ENCODE data around the gene ACER3. TPM values are rescaled to one million over a fixed set of nuclear protein-coding genes. Genes with fewer than 3 reads are reported as not detected.

The ACER3 gene
- total RNA-seq, 1 donor from 2014 or later: 27.6 TPM

- Histone ChIP-seq H3K27me3 (ENCODE audit: control insufficient read depth, insufficient read depth, low read length) (no peaks in the 10 kb centered on the region), H3K4me3 (ENCODE audit: low read depth, low read length) (no peak overlapping the region), H3K36me3 (ENCODE audit: control insufficient read depth, insufficient read depth, low read length) (no peaks in the 10 kb centered on the region)
- TF ChIP-seq, protein P1, sequence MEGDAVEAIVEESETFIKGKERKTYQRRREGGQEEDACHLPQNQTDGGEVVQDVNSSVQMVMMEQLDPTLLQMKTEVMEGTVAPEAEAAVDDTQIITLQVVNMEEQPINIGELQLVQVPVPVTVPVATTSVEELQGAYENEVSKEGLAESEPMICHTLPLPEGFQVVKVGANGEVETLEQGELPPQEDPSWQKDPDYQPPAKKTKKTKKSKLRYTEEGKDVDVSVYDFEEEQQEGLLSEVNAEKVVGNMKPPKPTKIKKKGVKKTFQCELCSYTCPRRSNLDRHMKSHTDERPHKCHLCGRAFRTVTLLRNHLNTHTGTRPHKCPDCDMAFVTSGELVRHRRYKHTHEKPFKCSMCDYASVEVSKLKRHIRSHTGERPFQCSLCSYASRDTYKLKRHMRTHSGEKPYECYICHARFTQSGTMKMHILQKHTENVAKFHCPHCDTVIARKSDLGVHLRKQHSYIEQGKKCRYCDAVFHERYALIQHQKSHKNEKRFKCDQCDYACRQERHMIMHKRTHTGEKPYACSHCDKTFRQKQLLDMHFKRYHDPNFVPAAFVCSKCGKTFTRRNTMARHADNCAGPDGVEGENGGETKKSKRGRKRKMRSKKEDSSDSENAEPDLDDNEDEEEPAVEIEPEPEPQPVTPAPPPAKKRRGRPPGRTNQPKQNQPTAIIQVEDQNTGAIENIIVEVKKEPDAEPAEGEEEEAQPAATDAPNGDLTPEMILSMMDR (IDR thresholded peaks at IDR 0.05; ENCODE audit: insufficient read depth, low read length, poor library complexity, severe bottlenecking): peak; percentile 10
- DNase-seq (ENCODE audit: low read depth): no peak
These were observed 202.2 kb downstream of the ACER3 start for GRCh38 chr11:77062924-77063323.

- Histone ChIP-seq H3K36me3 (ENCODE audit: control insufficient read depth, insufficient read depth, low read length) (no peaks in the 10 kb centered on the region), H3K27me3 (ENCODE audit: control insufficient read depth, insufficient read depth, low read length) (no peaks in the 10 kb centered on the region), H3K4me3 (ENCODE audit: low read depth, low read length) (no peak overlapping the region)
- TF ChIP-seq, protein P1 (IDR thresholded peaks at IDR 0.05; ENCODE audit: insufficient read depth, low read length, poor library complexity, severe bottlenecking): no peak
- DNase-seq (ENCODE audit: low read depth): no peak
These were observed 202.7 kb downstream of the ACER3 start for GRCh38 chr11:77063407-77063806.

DNA sequence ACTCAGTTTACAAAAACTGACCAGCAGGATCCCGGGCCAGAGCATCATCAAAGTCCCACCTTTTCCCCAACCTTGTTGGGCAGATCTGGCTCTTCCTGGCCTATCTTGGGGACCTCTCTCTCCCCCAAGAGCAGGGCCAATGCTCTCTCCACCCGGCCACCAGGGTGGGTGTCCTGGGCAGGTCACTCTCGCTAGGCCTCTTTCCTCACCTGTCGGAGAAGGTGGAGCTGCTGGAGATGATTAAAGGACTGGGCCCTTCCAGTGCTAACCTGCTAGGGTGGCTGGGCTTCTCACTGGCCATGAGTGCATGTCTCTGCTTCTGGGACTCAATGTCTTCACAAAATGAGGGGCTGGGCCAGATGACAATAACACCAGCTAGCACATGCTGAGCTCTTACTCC lies 203.1 kb downstream of the ACER3 start:
- TF ChIP-seq, protein P1 (IDR thresholded peaks at IDR 0.05; ENCODE audit: insufficient read depth, low read length, poor library complexity, severe bottlenecking): no peak
- H3K4me3 ChIP-seq (ENCODE audit: low read depth, low read length): no peak overlapping the region
- H3K27me3 ChIP-seq (ENCODE audit: control insufficient read depth, insufficient read depth, low read length): no peaks in the 10 kb centered on the region
- no peaks in the 10 kb centered on the region for H3K36me3 ChIP-seq (ENCODE audit: control insufficient read depth, insufficient read depth, low read length)
- no peak for DNase-seq (ENCODE audit: low read depth)

DNA sequence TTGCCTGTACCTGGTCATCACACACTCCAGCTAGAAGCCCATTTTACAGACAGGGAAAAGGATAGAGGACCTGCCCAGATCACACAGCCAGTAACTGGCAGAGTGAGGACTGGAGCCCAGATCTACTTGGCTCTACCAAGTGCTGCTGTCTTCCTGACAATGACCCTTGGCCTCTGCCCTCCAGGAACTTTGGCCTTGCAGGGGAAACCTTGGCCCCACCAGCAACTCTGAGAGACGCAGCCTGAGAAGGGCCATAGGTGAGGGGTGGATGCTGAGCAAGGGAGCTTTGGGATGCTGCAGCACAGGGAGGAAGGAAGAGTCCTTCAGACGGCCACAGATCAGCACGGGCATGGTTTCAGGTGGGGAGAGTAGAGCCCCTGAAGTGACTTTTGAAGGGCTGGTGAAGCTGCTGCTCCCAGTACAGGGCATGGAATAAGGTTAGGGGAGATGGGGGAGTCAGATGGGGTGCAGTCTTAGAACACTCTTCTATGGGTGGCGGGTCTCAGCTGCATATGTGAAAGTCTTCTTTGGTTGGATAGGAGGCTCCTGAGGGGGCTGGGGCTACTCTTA lies 204.0 kb downstream of the ACER3 start:
- no peaks in the 10 kb centered on the region for H3K27me3 ChIP-seq (ENCODE audit: control insufficient read depth, insufficient read depth, low read length)
- H3K4me3 ChIP-seq (ENCODE audit: low read depth, low read length): no peak overlapping the region
- H3K36me3 ChIP-seq (ENCODE audit: control insufficient read depth, insufficient read depth, low read length): no peaks in the 10 kb centered on the region
- DNase-seq (ENCODE audit: low read depth): no peak
- TF ChIP-seq, protein P1 (IDR thresholded peaks at IDR 0.05; ENCODE audit: insufficient read depth, low read length, poor library complexity, severe bottlenecking): no peak

DNA sequence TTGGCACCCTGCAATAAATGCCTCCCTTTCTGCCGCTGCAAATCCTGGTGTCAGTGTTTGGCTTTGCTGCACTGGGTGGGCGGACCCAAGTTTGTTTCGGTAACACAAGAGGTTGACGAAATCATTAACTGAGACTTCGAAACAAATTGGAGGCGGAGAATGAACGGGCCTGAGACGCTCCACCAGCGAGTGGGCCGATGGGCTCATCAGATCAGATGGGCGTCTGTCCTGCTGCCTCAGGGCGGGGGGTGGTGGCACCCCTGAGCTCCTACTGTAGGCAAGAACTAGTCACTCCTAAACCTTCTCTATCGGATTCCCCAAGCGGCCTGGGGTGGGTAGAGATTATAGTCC lies 205.1 kb downstream of the ACER3 start:
- peak overlapping the region; percentile 63 for H3K4me3 ChIP-seq (ENCODE audit: low read depth, low read length)
- H3K36me3 ChIP-seq (ENCODE audit: control insufficient read depth, insufficient read depth, low read length): no peaks in the 10 kb centered on the region
- no peak for DNase-seq (ENCODE audit: low read depth)
- no peaks in the 10 kb centered on the region for H3K27me3 ChIP-seq (ENCODE audit: control insufficient read depth, insufficient read depth, low read length)
- TF ChIP-seq, protein P1 (IDR thresholded peaks at IDR 0.05; ENCODE audit: insufficient read depth, low read length, poor library complexity, severe bottlenecking): no peak
